ENCODE measurements around the gene PAK2. TPM values are rescaled to one million over a fixed set of nuclear protein-coding genes. Genes with fewer than 3 reads are reported as not detected.

PAK2 gene
- total and polyA plus RNA-seq, 12 donors, result 14.5 to 62.2 (median 50.4) TPM

DNA sequence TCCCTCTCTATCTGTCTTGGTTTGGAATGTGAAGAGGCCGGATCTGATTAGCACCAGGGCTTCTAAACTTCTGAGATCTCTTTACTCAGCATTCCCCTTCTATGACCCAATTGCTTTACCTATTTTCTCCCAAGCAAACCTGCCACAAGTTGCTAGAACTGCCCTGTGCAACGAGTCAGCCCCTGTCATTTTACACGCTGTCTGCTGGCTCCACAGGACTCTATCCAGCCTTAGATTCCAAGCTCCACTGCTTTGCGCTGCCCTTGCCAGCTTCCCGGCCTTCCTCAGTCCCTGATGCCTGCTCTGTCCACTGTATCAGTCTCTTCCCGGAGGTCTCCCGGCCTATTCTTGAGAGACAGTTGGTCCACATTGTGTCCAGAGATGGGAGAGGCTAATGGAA is 39.9 kb upstream of the PAK2 start:
- no peak for TF ChIP-seq CTCF (IDR thresholded peaks at IDR 0.05)
- 73 to 80% methylated on average over 7 of the region's 7 CpGs for WGBS, 2 donors

DNA sequence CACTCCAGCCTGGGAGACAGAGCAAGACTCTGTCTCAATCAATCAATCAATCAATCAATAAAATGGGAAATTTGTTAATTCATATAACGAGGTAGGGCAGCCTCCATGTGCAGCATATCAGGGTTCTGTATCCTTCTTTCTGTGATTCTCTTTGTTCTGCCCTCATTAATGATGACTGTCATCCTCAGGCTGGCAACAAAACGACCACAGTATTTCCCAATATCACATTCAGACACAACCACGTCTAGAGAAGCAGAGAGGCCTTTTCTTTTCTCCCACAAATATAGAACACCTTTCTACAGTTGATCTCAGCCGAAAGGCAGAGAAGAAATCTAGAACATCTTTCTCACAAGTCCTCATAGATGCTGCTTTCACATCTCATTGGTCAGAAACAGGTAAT is 38.9 kb upstream of the PAK2 start:
- DNase-seq (no peak), ATAC-seq (no peak)
- Histone ChIP-seq H3K4me1 (no peaks in the 10 kb centered on the region), H3K27ac (no peak overlapping the region), H3K27me3 (no peaks in the 10 kb centered on the region), H3K4me3 (no peak overlapping the region), H3K9me3 (no peaks in the 10 kb centered on the region), H3K36me3 (no peaks in the 10 kb centered on the region)
- TF ChIP-seq CTCF (IDR thresholded peaks at IDR 0.05), result no peak
- WGBS, 2 donors, result 82 to 83% methylated on average over 4 of the region's 4 CpGs
- intact Hi-C loops (cut with DNase I), result no loop called here

More for the DNA sequence above, 39.9 kb upstream of the PAK2 start:
- DNase-seq (no peak), ATAC-seq (no peak)
- H3K9me3 ChIP-seq, result no peaks in the 10 kb centered on the region
- H3K27ac ChIP-seq, result no peak overlapping the region
- H3K27me3 ChIP-seq, result no peaks in the 10 kb centered on the region
- no peaks in the 10 kb centered on the region for H3K4me1 ChIP-seq
- no peak overlapping the region for H3K4me3 ChIP-seq
- intact Hi-C loops (cut with DNase I), result no loop called here
- H3K36me3 ChIP-seq, result no peaks in the 10 kb centered on the region

DNA sequence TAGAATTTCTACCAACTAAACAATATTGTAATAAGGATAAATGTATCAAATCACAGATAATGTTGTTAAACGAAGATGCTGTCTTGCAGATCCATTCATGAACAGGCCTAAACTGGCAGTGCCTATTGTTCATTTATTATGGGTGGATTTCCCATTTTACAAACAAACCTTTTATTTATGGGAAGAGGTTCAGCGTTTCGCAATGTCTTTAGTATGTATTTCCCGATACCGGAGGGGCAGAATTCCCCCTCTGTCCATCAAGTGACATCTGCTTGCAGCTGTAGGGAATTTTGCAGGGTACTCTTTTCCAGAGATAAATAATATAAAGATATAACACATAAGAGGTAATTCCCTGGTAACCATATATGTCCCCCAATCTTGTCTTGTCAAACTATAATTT is 33.3 kb upstream of the PAK2 start:
- DNase-seq (no peak), ATAC-seq (no peak)
- intact Hi-C loops (cut with DNase I), result no loop called here
- TF ChIP-seq CTCF (IDR thresholded peaks at IDR 0.05), result no peak
- peaks cover 0 to 8% (median 4%) of the 10 kb centered on the region in 9 donors for H3K4me1 ChIP-seq
- H3K4me3 ChIP-seq, result no peak overlapping the region
- no peaks in the 10 kb centered on the region for H3K27me3 ChIP-seq
- H3K27ac ChIP-seq, result no peak overlapping the region
- WGBS, 2 donors, result 71 to 89% methylated on average over 5 of the region's 5 CpGs
- no peaks in the 10 kb centered on the region for H3K9me3 ChIP-seq
- H3K36me3 ChIP-seq, result no peaks in the 10 kb centered on the region

GRCh38 chr3:196706731-196707130 is 32.9 kb upstream of the PAK2 start:
- H3K27me3 ChIP-seq, result no peaks in the 10 kb centered on the region
- H3K4me1 ChIP-seq, result peaks cover 0 to 12% (median 7%) of the 10 kb centered on the region in 9 donors
- TF ChIP-seq CTCF (IDR thresholded peaks at IDR 0.05), result no peak
- H3K36me3 ChIP-seq, result no peaks in the 10 kb centered on the region
- no peak for DNase-seq
- H3K9me3 ChIP-seq, result no peaks in the 10 kb centered on the region
- 97 to 99% methylated on average over 4 of the region's 4 CpGs for WGBS, 2 donors
- no peak overlapping the region for H3K4me3 ChIP-seq
- H3K27ac ChIP-seq, result no peak overlapping the region
- intact Hi-C loops (cut with DNase I), result no loop called here
- ATAC-seq, result no peak

Data from heart right ventricle (tissue), 16 donors.